HG03521 (cell line): ENCODE measurements around the gene PEAK1.

Source experiments
- ATAC-seq: cut with Tn5 transposase; IDR thresholded peaks from one replicate; pipeline ENCODE4 v1.9.1; 2021; ENCODE audit warnings: mild to moderate bottlenecking, moderate library complexity; ENCODE audit not compliant: unreplicated experiment

PEAK1 gene

GRCh38 chr15:77419836-77420609 is at the start of gene PEAK1:
Gene PEAK1, minus strand, starts transcription at chr15:77420104. Its CDS starts 238,178 bp downstream, at chr15:77181926.
- peak; percentile 93 for ATAC-seq

GRCh38 chr15:77468896-77469295 is 49.0 kb upstream of the PEAK1 start:
- no peak for ATAC-seq

GRCh38 chr15:77466521-77466920 is 46.6 kb upstream of the PEAK1 start:
- no peak for ATAC-seq

- no peak for ATAC-seq
These were observed 44.4 kb upstream of the PEAK1 start for GRCh38 chr15:77464129-77464865.

- no peak for ATAC-seq
These were observed 41.6 kb upstream of the PEAK1 start for GRCh38 chr15:77461486-77461885.

- ATAC-seq: no peak
These were observed 39.1 kb upstream of the PEAK1 start for GRCh38 chr15:77459031-77459430.

GRCh38 chr15:77457905-77458265 is 38.0 kb upstream of the PEAK1 start:
- ATAC-seq: no peak

GRCh38 chr15:77457191-77457904 is 37.4 kb upstream of the PEAK1 start:
- ATAC-seq: no peak

GRCh38 chr15:77456746-77457145 is 36.8 kb upstream of the PEAK1 start:
- no peak for ATAC-seq

GRCh38 chr15:77455696-77456321 is 35.9 kb upstream of the PEAK1 start:
- ATAC-seq: no peak

GRCh38 chr15:77454951-77455350 is 35.0 kb upstream of the PEAK1 start:
- no peak for ATAC-seq

GRCh38 chr15:77454265-77454664 is 34.4 kb upstream of the PEAK1 start:
- no peak for ATAC-seq

GRCh38 chr15:77446840-77447390 is 27.0 kb upstream of the PEAK1 start:
- ATAC-seq: no peak

- ATAC-seq: peak; percentile 92
These were observed 20.6 kb upstream of the PEAK1 start for GRCh38 chr15:77440378-77440999.

- no peak for ATAC-seq
These were observed 17.4 kb upstream of the PEAK1 start for GRCh38 chr15:77437264-77437663.

- no peak for ATAC-seq
These were observed 16.9 kb upstream of the PEAK1 start for GRCh38 chr15:77436822-77437221.

- ATAC-seq: no peak
These were observed 10.7 kb upstream of the PEAK1 start for GRCh38 chr15:77430652-77431051.

GRCh38 chr15:77430213-77430612 is 10.3 kb upstream of the PEAK1 start:
- ATAC-seq: no peak

GRCh38 chr15:77426871-77427270 is 7.0 kb upstream of the PEAK1 start:
- no peak for ATAC-seq

GRCh38 chr15:77426377-77426776 is 6.5 kb upstream of the PEAK1 start:
- ATAC-seq: no peak
